ENCODE measurements around the gene RAB15.

GRCh38 chr14:64994540-64994939, 22.4 kb upstream of the RAB15 start:
- no peak for TF ChIP-seq POLR2A (IDR thresholded peaks at IDR 0.05)
- no peak for TF ChIP-seq CTCF (IDR thresholded peaks at IDR 0.05)
